Measurements from ENCODE around the gene NUP205. TPM values are rescaled to one million over a fixed set of nuclear protein-coding genes. Genes with fewer than 3 reads are reported as not detected.

NUP205 gene
- total RNA-seq, 1 donor from 2014 or later, result 33.6 TPM

- no peak for DNase-seq (ENCODE audit: low spot score in 2 of 2)
- H3K27me3 ChIP-seq, result no peaks in the 10 kb centered on the region
- H3K27ac ChIP-seq, result peak overlapping the region; percentile 60 to 62
- peaks cover 7 to 37% of the 10 kb centered on the region in 2 donors for H3K4me1 ChIP-seq
- no peak for TF ChIP-seq CTCF (IDR thresholded peaks at IDR 0.05)
- H3K36me3 ChIP-seq, result peaks cover 0 to 6% of the 10 kb centered on the region in 2 donors
- H3K9me3 ChIP-seq, result no peaks in the 10 kb centered on the region
- intact Hi-C loops (cut with DNase I), result loop anchor here (2.0 kb wide), 1 partner anchor 63 kb away; no protein-coding TSS in a partner anchor
- H3K4me3 ChIP-seq, result no peak overlapping the region
These were observed 124.0 kb downstream of the NUP205 start for GRCh38 chr7:135681762-135682161.

GRCh38 chr7:135682191-135682590 lies 124.5 kb downstream of the NUP205 start:
- Histone ChIP-seq H3K27me3 (no peaks in the 10 kb centered on the region), H3K9me3 (no peaks in the 10 kb centered on the region), H3K36me3 (peaks cover 0 to 6% of the 10 kb centered on the region in 2 donors), H3K27ac (peak overlapping the region; percentile 60 to 62), H3K4me1 (peaks cover 7 to 37% of the 10 kb centered on the region in 2 donors), H3K4me3 (no peak overlapping the region)
- intact Hi-C loops (cut with DNase I), result loop anchor here (2.0 kb wide), 1 partner anchor 63 kb away; no protein-coding TSS in a partner anchor
- TF ChIP-seq CTCF (IDR thresholded peaks at IDR 0.05), result no peak
- DNase-seq (ENCODE audit: low spot score in 2 of 2), result no peak

GRCh38 chr7:135683609-135684008 lies 125.9 kb downstream of the NUP205 start:
- Histone ChIP-seq H3K36me3 (peaks cover 0 to 12% of the 10 kb centered on the region in 2 donors), H3K27ac (peak overlapping the region; percentile 2 to 33), H3K4me1 (peaks cover 7 to 29% of the 10 kb centered on the region in 2 donors), H3K9me3 (no peaks in the 10 kb centered on the region), H3K4me3 (no peak overlapping the region), H3K27me3 (no peaks in the 10 kb centered on the region)
- intact Hi-C loops (cut with DNase I), result loop anchor here (2.0 kb wide), 1 partner anchor 61 kb away; no protein-coding TSS in a partner anchor
- TF ChIP-seq CTCF (IDR thresholded peaks at IDR 0.05), result no peak
- no peak for DNase-seq (ENCODE audit: low spot score in 2 of 2)

GRCh38 chr7:135684136-135684535 lies 126.4 kb downstream of the NUP205 start:
- Histone ChIP-seq H3K36me3 (peaks cover 0 to 16% of the 10 kb centered on the region in 2 donors), H3K27me3 (no peaks in the 10 kb centered on the region), H3K27ac (peak overlapping the region in 1 of 2 donors; percentile 2), H3K9me3 (no peaks in the 10 kb centered on the region), H3K4me1 (peaks cover 7 to 27% of the 10 kb centered on the region in 2 donors), H3K4me3 (no peak overlapping the region)
- DNase-seq (ENCODE audit: low spot score in 2 of 2), result no peak
- no peak for TF ChIP-seq CTCF (IDR thresholded peaks at IDR 0.05)
- intact Hi-C loops (cut with DNase I), result no loop called here

GRCh38 chr7:135684699-135685098 lies 127.0 kb downstream of the NUP205 start:
- peaks cover 3 to 22% of the 10 kb centered on the region in 2 donors for H3K36me3 ChIP-seq
- intact Hi-C loops (cut with DNase I), result no loop called here
- H3K4me3 ChIP-seq, result no peak overlapping the region
- no peak overlapping the region for H3K27ac ChIP-seq
- no peak for DNase-seq (ENCODE audit: low spot score in 2 of 2)
- no peaks in the 10 kb centered on the region for H3K9me3 ChIP-seq
- H3K27me3 ChIP-seq, result no peaks in the 10 kb centered on the region
- TF ChIP-seq CTCF (IDR thresholded peaks at IDR 0.05), result no peak
- peaks cover 7 to 21% of the 10 kb centered on the region in 2 donors for H3K4me1 ChIP-seq
